BLaER1 treated with 17β-estradiol and CSF1 and Interleukin-3, amounts not matched to agents 10 nM and 100 nM (cell line): Measurements from ENCODE around the gene MKNK1.
"Not testable (repeated sequence)": the region's sequence is repeated elsewhere in the genome, so short reads cannot be mapped to it uniquely, and the experiment has no call there.

Experiments used
- H3K27ac ChIP-seq, 11 experiments: shearing (Covaris generic); formaldehyde crosslinking; 2 replicates each; pipeline ENCODE4 v1.8.1; 2022
- H3K27me3 ChIP-seq, 11 experiments: shearing (Covaris generic); formaldehyde crosslinking; 2 replicates each; pipeline ENCODE4 v1.8.1; 2022
- H3K36me3 ChIP-seq, 11 experiments: shearing (Covaris generic); formaldehyde crosslinking; 2 replicates each; pipeline ENCODE4 v1.8.1; 2022
- H3K4me1 ChIP-seq, 10 experiments: shearing (Covaris generic); formaldehyde crosslinking; 2 replicates each; pipeline ENCODE4 v1.8.1; 2022
- H3K4me2 ChIP-seq, 11 experiments: shearing (Covaris generic); formaldehyde crosslinking; 2 replicates each; pipeline ENCODE4 v1.8.1; 2022
- H3K4me3 ChIP-seq, 10 experiments: shearing (Covaris generic); formaldehyde crosslinking; 2 replicates each; pipeline ENCODE4 v1.8.1; 2022
- H3K9ac ChIP-seq, 11 experiments: shearing (Covaris generic); formaldehyde crosslinking; 2 replicates each; pipeline ENCODE4 v1.8.1; 2022
- H3K9me3 ChIP-seq, 11 experiments: shearing (Covaris generic); formaldehyde crosslinking; replicated peaks in 1 of 11; 2 replicates each; pipeline ENCODE4 v1.8.1; 2022
- H4K20me1 ChIP-seq, 11 experiments: shearing (Covaris generic); formaldehyde crosslinking; 2 replicates each; pipeline ENCODE4 v1.8.1; 2022
- Cebpa-rat ChIP-seq, 11 experiments: shearing (Covaris generic); IDR thresholded peaks; 2 replicates each; pipeline ENCODE4 v1.8.1; 2022

MKNK1 gene

GRCh38 chr1:46603858-46604549 lies at the start of gene MKNK1:
MKNK1 (minus strand) TSS chr1:46604268; CDS start chr1:46583327, 20,941 bp downstream.
- Histone ChIP-seq H4K20me1 (peaks cover 0 to 11% (median 0%) of the 10 kb centered on the region in 11 experiments; a peak in 4 of 22 replicates), H3K9ac (peak within 1 kb of the TSS; percentile 75 to 94 (median 86)), H3K9me3 (no peaks in the 10 kb centered on the region), H3K27me3 (no peaks in the 10 kb centered on the region), H3K36me3 (peaks cover 14 to 48% (median 18%) of the 10 kb centered on the region in 11 experiments), H3K4me2 (peak within 1 kb of the TSS; percentile 75 to 99 (median 93)), H3K4me3 (peak within 1 kb of the TSS; percentile 64 to 89 (median 82)), H3K27ac (peak within 1 kb of the TSS; percentile 69 to 99 (median 77)), H3K4me1 (peaks cover 44 to 79% (median 66%) of the 10 kb centered on the region in 10 experiments)
- TF ChIP-seq Cebpa-rat (IDR thresholded peaks at IDR 0.05) = no peak

- H3K9me3 ChIP-seq = peaks cover 17 to 38% (median 29%) of the 10 kb centered on the region in 11 experiments
- no peaks in the 10 kb centered on the region for H3K4me1 ChIP-seq
- no peaks in the 10 kb centered on the region for H3K27me3 ChIP-seq
- H3K9ac ChIP-seq = no peak overlapping the region
- no peak for TF ChIP-seq Cebpa-rat (IDR thresholded peaks at IDR 0.05)
- H3K27ac ChIP-seq = no peak overlapping the region
- no peak overlapping the region for H3K4me2 ChIP-seq
- H3K4me3 ChIP-seq = no peak overlapping the region
- no peaks in the 10 kb centered on the region for H4K20me1 ChIP-seq
- H3K36me3 ChIP-seq = peaks cover 70 to 92% (median 84%) of the 10 kb centered on the region in 11 experiments
These were observed 49.4 kb upstream of the MKNK1 start for GRCh38 chr1:46653405-46653958.

GRCh38 chr1:46652321-46653100 lies 48.4 kb upstream of the MKNK1 start:
- no peak for TF ChIP-seq Cebpa-rat (IDR thresholded peaks at IDR 0.05)
- no peak overlapping the region for H3K27ac ChIP-seq
- peaks cover 67 to 92% (median 84%) of the 10 kb centered on the region in 11 experiments for H3K36me3 ChIP-seq

GRCh38 chr1:46651152-46651551 lies 47.1 kb upstream of the MKNK1 start:
- not testable (repeated sequence) for H3K9ac ChIP-seq, H3K4me3 ChIP-seq, H3K27me3 ChIP-seq, H3K4me2 ChIP-seq, H4K20me1 ChIP-seq, H3K27ac ChIP-seq, H3K4me1 ChIP-seq
- peaks cover 57 to 87% (median 78%) of the 10 kb centered on the region in 11 experiments for H3K36me3 ChIP-seq
- peaks cover 27 to 49% (median 37%) of the 10 kb centered on the region in 11 experiments for H3K9me3 ChIP-seq

More at GRCh38 chr1:46652321-46653100, 48.4 kb upstream of the MKNK1 start:
- Histone ChIP-seq H3K9ac (no peak overlapping the region), H3K27me3 (no peaks in the 10 kb centered on the region), H4K20me1 (no peaks in the 10 kb centered on the region), H3K9me3 (peaks cover 26 to 48% (median 37%) of the 10 kb centered on the region in 11 experiments), H3K4me3 (no peak overlapping the region), H3K4me1 (no peaks in the 10 kb centered on the region), H3K4me2 (no peak overlapping the region)

- peaks cover 27 to 45% (median 36%) of the 10 kb centered on the region in 11 experiments for H3K9me3 ChIP-seq
- peaks cover 50 to 85% (median 71%) of the 10 kb centered on the region in 11 experiments for H3K36me3 ChIP-seq
- TF ChIP-seq Cebpa-rat (IDR thresholded peaks at IDR 0.05) = no peak
- no peaks in the 10 kb centered on the region for H3K27me3 ChIP-seq
- H3K4me2 ChIP-seq = no peak overlapping the region
- H4K20me1 ChIP-seq = no peaks in the 10 kb centered on the region
- H3K4me3 ChIP-seq = no peak overlapping the region
- no peaks in the 10 kb centered on the region for H3K4me1 ChIP-seq
- no peak overlapping the region for H3K9ac ChIP-seq
- H3K27ac ChIP-seq = no peak overlapping the region
These were observed 46.4 kb upstream of the MKNK1 start for GRCh38 chr1:46650491-46650890.

- Histone ChIP-seq H3K9ac (no peak overlapping the region), H3K36me3 (peaks cover 43 to 85% (median 64%) of the 10 kb centered on the region in 11 experiments), H3K27ac (no peak overlapping the region), H3K4me1 (no peaks in the 10 kb centered on the region), H3K27me3 (no peaks in the 10 kb centered on the region), H3K4me3 (no peak overlapping the region), H3K4me2 (no peak overlapping the region), H3K9me3 (peaks cover 23 to 37% (median 29%) of the 10 kb centered on the region in 11 experiments), H4K20me1 (no peaks in the 10 kb centered on the region)
- TF ChIP-seq Cebpa-rat (IDR thresholded peaks at IDR 0.05) = no peak
These were observed 45.7 kb upstream of the MKNK1 start for GRCh38 chr1:46649764-46650163.

- no peaks in the 10 kb centered on the region for H3K27me3 ChIP-seq
- H4K20me1 ChIP-seq = no peaks in the 10 kb centered on the region
- TF ChIP-seq Cebpa-rat (IDR thresholded peaks at IDR 0.05) = no peak
- no peak overlapping the region for H3K27ac ChIP-seq
- H3K36me3 ChIP-seq = peaks cover 44 to 78% (median 52%) of the 10 kb centered on the region in 11 experiments
- H3K4me2 ChIP-seq = no peak overlapping the region
- H3K4me3 ChIP-seq = no peak overlapping the region
- H3K4me1 ChIP-seq = peaks cover 0 to 12% (median 8%) of the 10 kb centered on the region in 10 experiments; a peak in 13 of 20 replicates
- H3K9ac ChIP-seq = no peak overlapping the region
- H3K9me3 ChIP-seq = peaks cover 22 to 35% (median 29%) of the 10 kb centered on the region in 11 experiments
These were observed 43.5 kb upstream of the MKNK1 start for GRCh38 chr1:46647611-46648010.

GRCh38 chr1:46646844-46647243 lies 42.8 kb upstream of the MKNK1 start:
- Histone ChIP-seq H3K4me1 (peaks cover 4 to 17% (median 8%) of the 10 kb centered on the region in 10 experiments; a peak in 16 of 20 replicates), H3K9ac (no peak overlapping the region), H3K36me3 (peaks cover 37 to 77% (median 46%) of the 10 kb centered on the region in 11 experiments), H3K4me3 (no peak overlapping the region), H3K9me3 (peaks cover 22 to 35% (median 29%) of the 10 kb centered on the region in 11 experiments), H3K27me3 (no peaks in the 10 kb centered on the region), H3K27ac (no peak overlapping the region), H3K4me2 (no peak overlapping the region), H4K20me1 (no peaks in the 10 kb centered on the region)
- TF ChIP-seq Cebpa-rat (IDR thresholded peaks at IDR 0.05) = no peak

GRCh38 chr1:46646331-46646730 lies 42.3 kb upstream of the MKNK1 start:
- H3K9me3 ChIP-seq = peaks cover 22 to 35% (median 29%) of the 10 kb centered on the region in 11 experiments
- peaks cover 37 to 75% (median 45%) of the 10 kb centered on the region in 11 experiments for H3K36me3 ChIP-seq
- H3K4me1 ChIP-seq = peaks cover 4 to 22% (median 8%) of the 10 kb centered on the region in 10 experiments; a peak in 16 of 20 replicates
- no peak for TF ChIP-seq Cebpa-rat (IDR thresholded peaks at IDR 0.05)
- no peak overlapping the region for H3K9ac ChIP-seq
- H3K4me2 ChIP-seq = no peak overlapping the region
- H4K20me1 ChIP-seq = no peaks in the 10 kb centered on the region
- H3K27me3 ChIP-seq = no peaks in the 10 kb centered on the region
- H3K27ac ChIP-seq = no peak overlapping the region
- no peak overlapping the region for H3K4me3 ChIP-seq
